Measurements from ENCODE around the gene VKORC1.
"Not testable (repeated sequence)": the region's sequence is repeated elsewhere in the genome, so short reads cannot be mapped to it uniquely, and the experiment has no call there.

Gene VKORC1

DNA sequence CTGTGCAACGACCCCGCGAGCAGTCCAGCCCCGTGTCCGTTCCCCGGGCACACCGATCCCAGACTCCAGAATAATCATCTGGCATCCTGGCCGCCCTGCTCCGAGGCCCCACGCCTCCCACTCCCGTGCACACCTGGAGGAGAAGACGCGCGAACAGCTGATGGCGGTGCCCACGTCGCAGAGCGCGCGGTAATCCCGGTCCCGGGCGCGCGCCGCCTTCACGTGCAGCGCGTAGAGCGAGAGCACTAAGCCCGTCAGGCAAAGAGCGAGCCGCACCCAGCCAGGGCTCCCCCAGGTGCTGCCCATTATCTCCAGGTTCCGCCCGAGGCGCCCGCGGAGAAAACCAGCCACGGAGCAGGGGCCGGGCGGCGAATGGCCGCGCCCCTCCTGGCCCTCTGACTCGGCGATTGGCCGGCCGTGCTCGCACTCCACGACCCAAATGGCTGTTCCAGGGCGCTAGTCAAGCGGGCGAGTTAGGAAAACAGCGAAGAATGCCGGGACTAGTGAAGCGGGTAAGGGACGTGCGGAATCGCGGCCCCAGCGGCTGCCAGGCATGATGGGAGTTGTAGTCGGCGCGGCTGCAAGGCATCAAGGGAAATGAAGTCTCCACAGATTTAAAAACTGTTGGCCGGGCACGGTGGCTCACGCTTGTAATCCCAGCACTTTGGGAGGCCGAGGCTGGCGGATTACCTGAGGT lies at the start of gene VKORC1:
VKORC1 (minus strand) TSS at position 374 of the 697 bp plus-strand sequence; CDS start at position 306, 68 bp downstream.
- Mint-ChIP-seq H3K36me3 (no peaks in the 10 kb centered on the region), H3K4me3 (peak within 1 kb of the TSS; percentile 97), H3K27me3 (no peaks in the 10 kb centered on the region), H3K4me1 (ENCODE audit: low read depth) (peaks cover 23% of the 10 kb centered on the region), H3K27ac (peak within 1 kb of the TSS; percentile 87), H3K9me3 (ENCODE audit: low read depth) (no peaks in the 10 kb centered on the region)

DNA sequence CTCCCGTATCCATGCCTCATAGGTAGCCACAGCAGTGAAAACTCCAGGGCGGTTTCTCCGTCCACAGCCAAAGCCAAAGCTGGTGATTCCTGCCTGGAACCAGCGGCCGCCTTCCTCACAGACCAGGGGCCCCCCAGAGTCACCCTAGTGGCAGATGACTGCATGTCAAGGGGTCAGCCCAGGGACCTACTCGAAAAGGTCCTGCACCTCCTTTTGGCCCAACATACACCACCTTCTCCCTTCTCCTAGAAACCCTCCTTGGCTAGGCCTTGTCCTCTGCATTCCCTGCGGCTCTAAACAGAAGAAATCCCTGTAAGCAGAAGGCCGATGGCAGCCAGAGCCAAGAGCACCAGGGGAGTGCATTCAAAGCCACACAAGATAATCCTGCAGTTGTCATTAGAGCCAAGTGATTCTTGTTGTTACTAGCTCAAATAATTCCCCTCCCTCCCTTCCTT lies 49.1 kb upstream of the VKORC1 start:
- Mint-ChIP-seq H3K9me3 (ENCODE audit: low read depth) (no peaks in the 10 kb centered on the region), H3K4me3 (peak overlapping the region; percentile 73), H3K27me3 (peaks cover 3% of the 10 kb centered on the region), H3K36me3 (no peaks in the 10 kb centered on the region), H3K4me1 (ENCODE audit: low read depth) (peaks cover 8% of the 10 kb centered on the region), H3K27ac (no peak overlapping the region)

DNA sequence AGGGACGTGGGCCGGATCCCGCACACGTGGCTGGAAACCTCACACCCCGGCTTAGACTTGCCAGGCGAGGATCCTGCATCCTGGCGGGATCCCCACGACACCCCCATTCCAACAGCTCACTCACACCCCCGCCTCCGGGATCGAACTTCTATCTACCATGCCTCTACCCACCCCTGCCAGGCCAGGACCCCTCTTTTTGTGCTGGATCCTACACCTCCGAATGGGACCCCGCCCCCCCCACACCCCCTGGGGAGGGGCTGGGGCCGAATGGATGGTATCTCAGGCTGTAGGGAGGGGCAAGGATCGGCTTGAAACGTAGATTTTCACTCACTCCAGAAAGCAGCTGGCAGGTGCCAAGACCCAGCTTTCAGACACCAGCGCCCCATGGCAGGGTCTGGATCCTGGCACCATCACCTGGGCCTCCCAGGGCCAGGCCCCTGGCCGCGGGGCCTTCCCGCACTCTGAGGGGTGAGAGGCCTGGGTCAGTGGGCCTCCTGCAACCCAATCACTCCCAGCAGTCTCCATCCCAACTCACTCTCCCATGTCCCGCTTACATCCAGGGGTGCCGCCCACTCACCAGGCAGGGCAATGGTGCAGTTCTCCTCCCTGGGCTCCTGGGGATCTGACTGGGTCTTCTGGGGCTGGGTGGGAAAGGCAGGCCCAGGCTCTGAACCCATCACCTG lies 48.6 kb upstream of the VKORC1 start:
- H3K36me3 Mint-ChIP-seq: no peaks in the 10 kb centered on the region
- peak overlapping the region; percentile 73 for H3K4me3 Mint-ChIP-seq
- H3K9me3 Mint-ChIP-seq (ENCODE audit: low read depth): no peaks in the 10 kb centered on the region
- H3K4me1 Mint-ChIP-seq (ENCODE audit: low read depth): peaks cover 8% of the 10 kb centered on the region
- no peak overlapping the region for H3K27ac Mint-ChIP-seq
- H3K27me3 Mint-ChIP-seq: peaks cover 3% of the 10 kb centered on the region

DNA sequence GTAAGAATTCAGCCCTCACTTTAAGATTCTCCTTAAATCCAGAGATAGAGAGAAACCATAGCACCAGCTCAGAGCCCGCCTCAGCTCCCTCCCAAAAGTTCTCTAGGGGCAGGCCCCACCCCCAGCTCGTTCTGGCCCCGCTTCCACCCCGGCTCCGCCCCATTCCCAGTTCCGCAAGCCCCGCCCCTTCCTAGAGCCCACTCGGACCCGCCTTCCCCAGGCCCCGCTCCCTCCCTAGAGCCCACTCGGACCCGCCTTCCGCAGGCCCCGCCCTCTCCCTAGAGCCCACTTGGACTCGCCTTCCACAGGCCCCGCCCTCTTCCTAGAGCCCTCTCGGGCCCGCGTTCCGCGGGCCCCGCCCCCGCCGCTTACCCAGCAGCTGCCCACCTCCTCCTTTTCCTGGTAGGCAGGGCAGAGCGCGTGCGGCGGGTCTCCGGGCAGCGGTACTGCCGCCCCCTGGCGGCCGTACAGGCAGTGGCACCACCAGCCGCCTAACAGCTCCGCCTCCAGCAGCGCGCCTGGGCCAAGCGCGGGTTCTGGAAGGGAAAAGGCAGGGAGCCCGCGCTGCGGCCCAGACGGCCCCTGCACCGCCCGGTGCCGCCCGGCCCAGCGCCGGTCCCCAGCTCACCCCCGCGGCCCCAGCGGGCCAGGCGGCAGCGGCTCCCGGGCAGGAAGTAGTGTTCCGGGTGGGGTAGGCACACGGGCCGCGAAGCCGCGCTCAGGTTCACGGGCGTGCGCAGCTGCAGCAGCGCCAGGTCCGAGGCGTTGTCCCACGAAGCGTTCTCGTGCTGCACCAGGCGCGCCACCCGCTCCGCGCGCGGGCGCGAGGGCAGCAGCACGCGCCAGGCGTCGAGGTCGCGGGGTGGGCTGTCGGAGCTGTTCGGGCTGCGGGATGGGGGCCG lies 47.8 kb upstream of the VKORC1 start:
- H3K27me3 Mint-ChIP-seq: no peaks in the 10 kb centered on the region

DNA sequence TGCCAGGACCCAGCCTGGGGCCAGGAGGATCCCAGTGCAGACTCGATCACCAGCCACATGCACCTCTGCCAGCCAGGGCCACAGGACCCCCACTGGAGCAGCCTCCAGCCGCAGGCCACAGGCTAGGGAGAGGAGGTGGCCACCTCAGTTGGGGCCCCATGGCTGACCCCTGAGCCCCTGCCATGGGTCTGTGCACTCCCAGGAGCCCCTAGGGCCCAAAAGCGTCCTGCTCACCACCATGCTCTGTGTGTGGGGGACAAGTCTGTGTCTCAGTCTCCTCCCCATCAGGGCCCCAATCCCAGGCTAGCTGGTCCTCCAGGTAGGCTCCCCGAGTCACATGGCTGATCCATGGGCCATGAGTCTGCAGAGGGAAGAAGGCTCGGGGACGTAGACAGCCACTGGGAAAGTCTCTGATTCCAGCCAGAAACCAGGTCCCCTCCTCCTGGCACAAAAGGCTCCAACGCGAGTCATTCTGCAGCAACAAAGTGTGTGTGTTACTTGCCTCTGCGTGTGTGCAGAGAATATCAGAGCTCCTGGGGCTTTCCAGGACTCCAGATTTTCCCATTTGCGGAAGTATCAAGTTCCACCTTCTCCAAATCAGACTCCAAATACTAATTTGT lies 47.0 kb upstream of the VKORC1 start:
- H3K9me3 Mint-ChIP-seq (ENCODE audit: low read depth): no peaks in the 10 kb centered on the region
- peak overlapping the region; percentile 53 for H3K4me3 Mint-ChIP-seq
- H3K4me1 Mint-ChIP-seq (ENCODE audit: low read depth): peaks cover 8% of the 10 kb centered on the region
- peak overlapping the region; percentile 72 for H3K27ac Mint-ChIP-seq
- H3K36me3 Mint-ChIP-seq: no peaks in the 10 kb centered on the region
- H3K27me3 Mint-ChIP-seq: no peaks in the 10 kb centered on the region

More for the DNA sequence above, 47.8 kb upstream of the VKORC1 start:
- H3K9me3 Mint-ChIP-seq (ENCODE audit: low read depth): no peaks in the 10 kb centered on the region
- H3K27ac Mint-ChIP-seq: peak overlapping the region; percentile 72
- H3K36me3 Mint-ChIP-seq: no peaks in the 10 kb centered on the region
- peak overlapping the region; percentile 53 for H3K4me3 Mint-ChIP-seq
- peaks cover 8% of the 10 kb centered on the region for H3K4me1 Mint-ChIP-seq (ENCODE audit: low read depth)

DNA sequence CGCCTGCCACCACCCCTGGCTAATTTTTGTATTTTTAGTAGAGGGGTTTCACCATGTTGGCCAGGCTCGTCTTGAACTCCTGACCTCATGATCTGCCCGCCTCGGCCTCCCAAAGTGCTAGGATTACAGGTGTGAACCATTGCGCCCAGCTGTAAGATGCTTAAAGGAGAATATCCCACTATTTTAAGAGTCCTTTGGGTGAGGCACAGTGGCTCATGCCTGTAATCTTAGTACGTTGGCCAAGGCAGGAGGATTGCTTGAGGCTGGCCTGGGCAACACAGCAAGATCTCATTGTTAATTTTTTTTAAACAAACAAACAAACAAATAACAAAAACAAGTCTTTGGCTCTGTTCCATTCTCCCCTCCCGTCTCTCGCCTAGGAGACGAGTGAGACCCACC lies 46.5 kb upstream of the VKORC1 start:
- H3K4me3 Mint-ChIP-seq; H3K9me3 Mint-ChIP-seq (ENCODE audit: low read depth): not testable (repeated sequence)

DNA sequence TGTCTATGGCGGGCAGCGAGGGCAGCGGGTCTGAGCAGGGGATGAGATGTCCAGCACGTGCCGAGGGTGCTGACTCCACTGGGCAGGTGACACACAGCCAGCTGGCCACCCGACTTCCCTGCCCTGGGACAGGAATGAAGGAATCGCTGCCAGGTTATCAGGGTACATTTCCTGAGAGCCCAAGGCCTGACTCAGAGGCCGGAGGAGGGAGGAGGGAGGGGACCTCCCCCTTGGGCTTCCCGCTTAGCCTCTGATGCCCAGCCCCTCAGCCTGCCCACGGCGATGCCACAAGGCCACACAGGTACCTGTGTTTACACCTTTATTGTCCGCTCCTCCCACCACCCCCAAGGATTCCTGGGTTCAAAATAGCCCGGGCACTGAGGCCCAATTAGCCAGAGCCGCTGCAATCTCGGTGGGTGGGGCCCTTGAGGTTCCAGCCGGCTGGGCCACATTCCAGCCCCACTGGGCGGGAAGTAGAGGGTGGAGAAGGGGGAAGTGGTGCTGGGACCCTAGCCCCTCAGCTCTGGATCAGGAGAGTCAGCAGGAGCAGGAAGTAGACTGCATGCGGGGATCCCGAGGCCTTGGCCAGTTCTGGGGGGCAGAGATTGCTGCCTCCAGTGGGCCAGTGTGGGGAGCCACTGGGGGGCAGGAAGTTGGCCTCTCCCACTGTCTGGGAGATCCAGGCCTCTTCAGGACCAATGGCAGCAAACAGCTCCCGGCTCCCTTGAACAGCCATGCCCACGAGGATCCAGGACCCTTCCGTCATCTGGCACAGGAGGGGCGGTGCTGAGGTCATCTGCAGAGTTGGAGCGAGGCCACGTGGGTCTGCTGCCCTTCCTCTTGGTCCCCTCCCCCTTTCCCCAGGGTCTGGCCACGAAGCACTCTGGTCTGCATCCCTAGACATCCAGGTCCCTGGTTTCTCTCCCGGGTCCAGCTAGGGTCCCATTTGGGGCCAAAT lies 44.3 kb upstream of the VKORC1 start:
- no peaks in the 10 kb centered on the region for H3K27me3 Mint-ChIP-seq
- peaks cover 7% of the 10 kb centered on the region for H3K4me1 Mint-ChIP-seq (ENCODE audit: low read depth)
- H3K27ac Mint-ChIP-seq: no peak overlapping the region
- H3K4me3 Mint-ChIP-seq: no peak overlapping the region
- H3K36me3 Mint-ChIP-seq: no peaks in the 10 kb centered on the region
- no peaks in the 10 kb centered on the region for H3K9me3 Mint-ChIP-seq (ENCODE audit: low read depth)

More for the DNA sequence above, 46.5 kb upstream of the VKORC1 start:
- not testable (repeated sequence) for H3K27ac Mint-ChIP-seq; H3K27me3 Mint-ChIP-seq; H3K36me3 Mint-ChIP-seq; H3K4me1 Mint-ChIP-seq (ENCODE audit: low read depth)

DNA sequence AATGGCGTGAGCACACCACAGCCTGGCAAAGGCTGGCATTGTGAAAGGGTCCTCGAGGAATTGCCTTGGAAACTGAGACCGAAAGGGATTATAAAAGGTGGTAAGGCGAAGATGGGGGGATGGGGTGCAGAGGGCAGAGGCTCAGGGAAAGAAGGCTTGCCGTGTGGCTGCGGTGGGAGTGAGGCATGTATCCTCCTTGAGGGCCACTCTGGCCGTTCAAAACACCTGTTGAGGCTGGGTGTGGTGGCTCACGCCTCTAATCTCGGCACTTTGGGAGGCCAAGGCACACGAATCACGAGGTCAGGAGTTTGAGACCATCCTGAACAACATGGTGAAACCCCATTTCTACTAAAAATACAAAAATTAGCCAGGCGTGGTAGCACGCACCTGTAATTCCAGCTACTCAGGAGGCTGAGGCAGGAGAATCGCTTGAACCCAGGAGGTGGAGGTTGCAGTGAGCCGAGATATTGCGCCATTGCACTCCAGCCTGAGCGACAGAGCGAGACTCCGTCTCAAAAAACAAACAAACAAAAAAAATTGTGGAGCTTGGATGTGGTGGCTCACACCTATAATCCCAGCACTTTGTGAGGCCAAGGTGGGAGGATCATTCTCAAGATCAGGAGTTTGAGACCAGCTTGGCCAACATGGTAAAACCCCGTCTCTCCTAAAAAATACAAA lies 42.4 kb upstream of the VKORC1 start:
- H3K4me3 Mint-ChIP-seq; H3K9me3 Mint-ChIP-seq (ENCODE audit: low read depth); H3K36me3 Mint-ChIP-seq; H3K27ac Mint-ChIP-seq; H3K27me3 Mint-ChIP-seq; H3K4me1 Mint-ChIP-seq (ENCODE audit: low read depth): not testable (repeated sequence)

DNA sequence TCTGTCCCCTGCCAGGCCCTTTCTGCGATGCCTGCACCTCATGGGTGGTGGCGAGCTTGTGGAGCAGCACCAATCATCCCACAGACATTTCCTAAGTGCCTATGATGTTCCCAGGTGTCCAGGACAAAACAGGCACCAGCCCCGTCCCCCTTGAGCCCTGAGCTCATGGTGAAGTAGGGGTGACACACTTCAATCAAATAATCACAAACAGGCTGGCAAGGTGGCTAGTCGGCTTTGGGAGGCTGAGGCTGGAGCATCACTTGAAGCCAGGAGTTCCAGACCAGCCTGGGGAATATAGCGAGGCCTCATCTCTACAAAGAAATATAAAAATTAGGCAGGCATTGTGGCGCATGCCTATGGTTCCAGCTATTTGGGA lies 41.7 kb upstream of the VKORC1 start:
- Mint-ChIP-seq H3K4me1 (ENCODE audit: low read depth) (no peaks in the 10 kb centered on the region), H3K27me3 (no peaks in the 10 kb centered on the region), H3K9me3 (ENCODE audit: low read depth) (no peaks in the 10 kb centered on the region), H3K27ac (no peak overlapping the region), H3K4me3 (no peak overlapping the region), H3K36me3 (no peaks in the 10 kb centered on the region)

DNA sequence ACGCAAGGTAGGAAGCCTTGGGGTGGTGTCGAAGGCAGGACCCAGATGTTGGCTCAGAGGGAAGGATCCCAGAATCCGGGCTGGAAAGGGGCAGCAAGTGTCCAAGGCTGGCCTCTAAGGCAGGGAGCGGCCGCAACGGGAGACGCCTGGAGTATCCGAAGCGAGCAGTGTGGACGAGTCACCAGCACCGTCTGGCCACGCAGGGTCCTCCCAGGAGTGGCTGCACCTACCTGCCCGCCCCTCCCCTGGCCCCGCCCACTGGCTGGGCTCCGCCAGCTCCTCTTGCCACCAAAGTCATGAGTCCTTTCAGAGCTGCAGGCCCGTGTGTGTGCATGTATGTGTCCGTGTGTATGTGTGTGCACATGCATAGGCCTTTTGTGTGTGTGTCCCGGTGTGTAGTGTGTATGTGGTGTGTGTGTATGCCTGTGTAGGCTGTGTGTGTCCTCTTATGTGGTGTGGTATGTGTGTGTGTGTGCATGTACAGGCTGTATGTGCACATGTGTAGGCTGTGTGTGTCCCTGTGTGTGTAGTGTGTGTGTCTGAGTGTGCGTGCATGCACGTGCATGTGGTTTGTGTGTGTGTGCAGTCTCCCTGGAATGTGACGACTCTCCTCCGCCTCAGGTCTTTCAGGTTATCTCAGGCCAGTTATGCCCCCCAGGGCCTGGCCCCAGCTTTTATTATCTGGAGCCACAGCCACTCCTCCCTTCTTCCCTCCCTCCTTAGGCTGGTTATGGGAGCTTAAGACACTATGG lies 41.1 kb upstream of the VKORC1 start, which contains the start of gene PRSS8:
PRSS8 (minus strand) TSS at position 193 of the 752 bp plus-strand sequence. CDS start 229 bp downstream, outside the sequence.
- Mint-ChIP-seq H3K36me3 (no peaks in the 10 kb centered on the region), H3K9me3 (ENCODE audit: low read depth) (no peaks in the 10 kb centered on the region), H3K27me3 (no peaks in the 10 kb centered on the region), H3K4me1 (ENCODE audit: low read depth) (no peaks in the 10 kb centered on the region), H3K4me3 (no peak within 1 kb of the TSS), H3K27ac (no peak within 1 kb of the TSS)

DNA sequence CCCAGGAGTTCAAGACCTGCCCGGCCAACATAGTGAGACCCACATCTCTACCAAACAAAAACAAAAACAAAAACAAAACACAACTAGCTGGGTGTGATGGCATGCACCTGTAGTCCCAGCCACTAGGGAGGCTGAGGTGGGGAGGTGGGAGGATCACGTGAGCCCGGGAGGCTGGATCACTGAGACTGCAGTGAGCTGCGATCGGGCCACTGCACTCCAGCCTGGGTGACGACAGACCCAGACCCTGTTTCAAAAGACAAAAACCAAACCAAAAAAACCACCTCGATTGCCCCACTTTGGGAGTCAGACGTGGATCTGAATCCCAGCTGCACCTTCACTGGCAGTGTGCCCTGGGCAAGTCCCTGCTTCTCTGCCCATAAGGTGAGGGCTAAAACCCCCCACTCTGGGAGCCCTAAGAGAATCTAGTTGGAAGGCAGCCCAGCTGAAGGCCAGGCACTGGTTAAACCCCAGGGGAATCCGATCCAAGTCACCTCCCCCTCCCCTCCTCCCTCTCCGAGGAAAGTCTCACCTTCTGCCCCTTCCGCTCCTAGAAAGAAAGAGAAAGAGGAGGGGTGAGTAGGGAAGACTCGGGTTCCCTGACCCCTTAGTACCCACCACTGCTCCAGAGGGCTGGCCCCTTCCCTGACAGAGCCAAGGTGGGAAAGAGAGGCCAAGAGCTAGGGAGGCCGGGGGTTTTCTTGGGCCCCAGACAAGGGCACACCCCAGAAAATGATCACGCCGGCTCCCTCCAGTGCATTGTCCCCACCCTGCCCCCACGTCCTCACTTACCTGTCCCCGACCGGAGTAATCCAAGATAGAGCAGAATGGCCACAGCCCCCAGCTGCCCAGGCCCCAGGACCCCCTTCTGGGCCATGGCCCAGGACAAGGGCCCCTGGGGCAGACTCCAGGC lies 40.3 kb upstream of the VKORC1 start:
- H3K36me3 Mint-ChIP-seq: no peaks in the 10 kb centered on the region
- no peaks in the 10 kb centered on the region for H3K4me1 Mint-ChIP-seq (ENCODE audit: low read depth)
- no peaks in the 10 kb centered on the region for H3K9me3 Mint-ChIP-seq (ENCODE audit: low read depth)
- no peak overlapping the region for H3K27ac Mint-ChIP-seq
- H3K4me3 Mint-ChIP-seq: no peak overlapping the region
- H3K27me3 Mint-ChIP-seq: no peaks in the 10 kb centered on the region

DNA sequence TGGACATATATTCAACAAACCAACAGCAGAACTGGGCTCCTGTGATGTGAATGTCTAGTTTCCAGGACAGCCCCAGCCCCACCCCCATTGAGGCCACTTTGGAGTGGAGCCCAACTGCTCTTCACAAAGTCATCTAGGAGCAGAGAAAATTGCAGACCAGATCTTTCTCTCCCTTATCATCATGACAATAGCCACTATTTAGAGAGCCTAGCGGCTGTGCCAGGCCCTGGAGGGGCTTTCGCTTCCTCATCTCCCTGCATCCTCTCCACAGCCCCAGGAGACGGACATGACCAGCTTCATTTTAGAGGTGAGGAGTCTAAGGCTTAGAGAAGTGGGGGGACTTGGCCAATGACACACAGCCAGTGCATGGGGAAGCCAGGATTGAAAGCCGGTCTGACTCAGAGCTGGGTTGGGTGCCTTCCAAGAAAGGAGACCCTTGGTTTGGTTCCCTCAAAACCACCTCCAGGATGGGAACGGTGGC lies 39.5 kb upstream of the VKORC1 start:
- H3K27me3 Mint-ChIP-seq: no peaks in the 10 kb centered on the region
- no peaks in the 10 kb centered on the region for H3K36me3 Mint-ChIP-seq
- H3K27ac Mint-ChIP-seq: no peak overlapping the region
- no peaks in the 10 kb centered on the region for H3K4me1 Mint-ChIP-seq (ENCODE audit: low read depth)
- no peaks in the 10 kb centered on the region for H3K9me3 Mint-ChIP-seq (ENCODE audit: low read depth)
- no peak overlapping the region for H3K4me3 Mint-ChIP-seq

Measured in activated naive CD8-positive, alpha-beta T cell (primary cell).